ENCODE results near the gene MGP. TPM values are rescaled to one million over a fixed set of nuclear protein-coding genes. Genes with fewer than 3 reads are reported as not detected.
A peak's percentile ranks its signal among the peaks of the same experiment; 100 is the strongest.

MGP gene
- total and polyA plus RNA-seq, 12 donors = 50.6 to 2,003 (median 1,117) TPM

DNA sequence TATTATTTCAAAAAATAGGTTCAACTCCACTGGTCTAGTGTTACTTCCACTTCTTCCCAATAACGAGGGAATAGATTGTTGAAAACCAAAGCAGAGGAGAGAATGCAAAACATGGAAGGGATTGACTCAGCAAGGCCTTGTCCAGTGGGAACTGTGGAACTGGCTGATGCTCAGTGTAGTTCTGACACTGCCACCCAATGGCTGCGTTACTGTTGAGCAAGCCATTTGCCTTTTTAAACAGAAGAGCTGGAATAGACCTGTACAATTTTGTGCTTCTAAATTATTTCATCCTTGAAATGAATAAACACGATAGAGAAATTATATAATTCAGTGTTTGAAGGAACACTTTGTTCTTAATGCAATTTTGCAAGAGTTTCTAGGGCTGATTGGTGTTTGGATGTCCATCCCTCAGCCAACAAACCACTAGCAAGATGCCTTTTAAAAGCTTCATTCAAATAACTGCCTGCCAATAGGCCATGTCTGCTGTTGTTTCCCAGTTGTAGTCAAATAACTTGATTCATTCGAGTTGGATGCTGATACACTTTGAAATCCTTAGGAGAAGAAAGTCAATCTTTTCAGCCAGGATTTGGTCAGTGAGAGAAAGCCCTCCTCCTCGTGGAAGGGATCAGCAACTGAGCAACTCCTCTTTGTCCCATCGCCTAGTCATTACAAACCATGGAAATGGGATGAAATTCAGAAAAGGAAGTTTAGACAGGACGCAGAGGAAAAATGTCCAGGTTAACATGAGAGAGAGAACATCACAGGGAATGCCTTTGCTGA, 7.3 kb upstream of the MGP start:
- DNase-seq = peak; percentile 48 to 87 (median 68)
- peaks cover 11 to 37% of the 10 kb centered on the region in 2 donors for H3K4me1 ChIP-seq (replicated peaks in 1 of 2)
- H3K27me3 ChIP-seq = no peaks in the 10 kb centered on the region
- intact Hi-C loops (cut with DNase I) = no loop called here
- H3K9me3 ChIP-seq (replicated peaks in 1 of 3) = no peaks in the 10 kb centered on the region
- H3K36me3 ChIP-seq (replicated peaks in 1 of 2) = no peaks in the 10 kb centered on the region
- TF ChIP-seq, protein P1, sequence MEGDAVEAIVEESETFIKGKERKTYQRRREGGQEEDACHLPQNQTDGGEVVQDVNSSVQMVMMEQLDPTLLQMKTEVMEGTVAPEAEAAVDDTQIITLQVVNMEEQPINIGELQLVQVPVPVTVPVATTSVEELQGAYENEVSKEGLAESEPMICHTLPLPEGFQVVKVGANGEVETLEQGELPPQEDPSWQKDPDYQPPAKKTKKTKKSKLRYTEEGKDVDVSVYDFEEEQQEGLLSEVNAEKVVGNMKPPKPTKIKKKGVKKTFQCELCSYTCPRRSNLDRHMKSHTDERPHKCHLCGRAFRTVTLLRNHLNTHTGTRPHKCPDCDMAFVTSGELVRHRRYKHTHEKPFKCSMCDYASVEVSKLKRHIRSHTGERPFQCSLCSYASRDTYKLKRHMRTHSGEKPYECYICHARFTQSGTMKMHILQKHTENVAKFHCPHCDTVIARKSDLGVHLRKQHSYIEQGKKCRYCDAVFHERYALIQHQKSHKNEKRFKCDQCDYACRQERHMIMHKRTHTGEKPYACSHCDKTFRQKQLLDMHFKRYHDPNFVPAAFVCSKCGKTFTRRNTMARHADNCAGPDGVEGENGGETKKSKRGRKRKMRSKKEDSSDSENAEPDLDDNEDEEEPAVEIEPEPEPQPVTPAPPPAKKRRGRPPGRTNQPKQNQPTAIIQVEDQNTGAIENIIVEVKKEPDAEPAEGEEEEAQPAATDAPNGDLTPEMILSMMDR (IDR thresholded peaks at IDR 0.05) = peak in 5 of 6 experiments; percentile 12 to 31 (median 29)
- no peak for TF ChIP-seq POLR2A (IDR thresholded peaks at IDR 0.05)
- peak overlapping the region; percentile 25 to 76 (median 35) for H3K27ac ChIP-seq
- whole genome bisulfite sequencing, 4 donors = 48 to 53% (median 49%) methylated on average over 7 of the region's 7 CpGs
- H3K4me3 ChIP-seq = no peak overlapping the region

DNA sequence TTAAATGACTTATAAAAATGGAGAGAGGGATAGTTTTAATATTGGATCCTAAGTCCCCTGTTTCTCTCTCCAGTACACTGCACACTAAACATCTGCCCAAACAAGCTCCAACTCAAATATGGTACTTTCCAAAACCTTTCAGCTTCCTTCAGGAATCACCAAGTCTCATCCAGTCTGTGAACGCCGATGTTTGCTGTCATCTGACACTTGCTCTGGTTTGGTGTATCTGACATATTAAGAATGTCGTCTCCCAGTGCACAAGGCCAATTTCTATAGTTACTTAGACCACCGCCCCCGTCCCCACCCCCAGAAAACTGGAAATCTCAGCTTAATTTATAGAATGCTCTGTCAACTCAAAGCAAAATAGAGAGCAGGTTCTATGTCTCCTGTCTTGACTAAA, 5.0 kb upstream of the MGP start:
- WGBS, 4 donors = 91 to 97% (median 93%) methylated on average over 5 of the region's 5 CpGs
- no peaks in the 10 kb centered on the region for H3K36me3 ChIP-seq (replicated peaks in 1 of 2)
- no peaks in the 10 kb centered on the region for H3K27me3 ChIP-seq
- DNase-seq = no peak
- no peak overlapping the region for H3K4me3 ChIP-seq
- peaks cover 10 to 28% of the 10 kb centered on the region in 2 donors for H3K4me1 ChIP-seq (replicated peaks in 1 of 2)
- no peak overlapping the region for H3K27ac ChIP-seq
- TF ChIP-seq POLR2A (IDR thresholded peaks at IDR 0.05) = no peak
- TF ChIP-seq, protein P1 (IDR thresholded peaks at IDR 0.05) = no peak
- intact Hi-C loops (cut with DNase I) = no loop called here
- H3K9me3 ChIP-seq (replicated peaks in 1 of 3) = no peaks in the 10 kb centered on the region

DNA sequence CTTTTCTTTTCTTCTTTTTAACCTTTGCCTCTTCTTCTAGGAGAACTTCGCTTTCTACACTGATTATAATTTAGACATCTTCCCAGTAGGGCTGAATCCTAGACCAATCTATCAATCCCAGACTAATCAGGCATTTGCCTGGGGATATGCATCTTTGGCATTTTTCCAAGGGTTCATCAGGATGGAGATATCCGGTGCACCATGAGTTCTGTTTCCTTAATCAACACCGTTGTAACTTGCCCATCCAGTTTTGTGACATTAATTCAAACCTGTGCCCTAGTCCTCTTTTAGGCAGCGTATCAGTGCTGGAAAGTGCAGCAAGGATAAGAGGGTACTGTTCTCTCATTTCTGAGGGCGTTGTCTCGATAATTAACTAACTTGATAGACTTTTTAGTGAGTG, 617 bp upstream of the MGP start:
- TF ChIP-seq, protein P1 (IDR thresholded peaks at IDR 0.05) = no peak
- TF ChIP-seq POLR2A (IDR thresholded peaks at IDR 0.05) = no peak
- intact Hi-C loops (cut with DNase I) = no loop called here
- 62 to 74% (median 65%) methylated on average over 6 of the region's 6 CpGs for WGBS, 4 donors
- H3K27ac ChIP-seq = peak overlapping the region in 4 of 5 donors; percentile 60 to 81 (median 76)
- H3K4me1 ChIP-seq (replicated peaks in 1 of 2) = peaks cover 13 to 21% of the 10 kb centered on the region in 2 donors
- no peaks in the 10 kb centered on the region for H3K27me3 ChIP-seq
- peaks cover 0 to 12% of the 10 kb centered on the region in 2 donors for H3K36me3 ChIP-seq (replicated peaks in 1 of 2)
- DNase-seq = no peak
- peak overlapping the region in 1 of 4 donors; percentile 61 for H3K4me3 ChIP-seq
- H3K9me3 ChIP-seq (replicated peaks in 1 of 3) = no peaks in the 10 kb centered on the region

DNA sequence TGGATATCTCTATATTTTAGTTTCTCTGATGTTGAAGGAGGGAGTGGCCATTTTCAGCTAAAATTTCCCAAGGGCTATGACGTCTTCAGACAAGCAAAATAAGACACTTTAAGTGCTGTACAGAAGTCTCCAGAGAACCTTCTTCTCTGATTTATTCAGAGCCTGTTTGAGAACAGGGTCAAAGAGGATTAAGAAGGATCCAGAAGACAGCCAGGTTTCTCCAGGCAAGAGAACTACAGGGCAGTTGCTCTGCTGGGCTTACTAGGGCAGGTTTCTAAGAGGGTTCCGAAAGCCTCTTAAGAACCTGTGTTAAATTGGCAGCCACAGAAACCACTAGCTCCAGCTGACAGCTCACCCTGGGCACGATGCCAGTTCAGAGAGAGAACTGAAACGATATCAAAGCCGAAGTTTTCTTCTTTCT, 1.2 kb downstream of the MGP start:
- intact Hi-C loops (cut with DNase I) = no loop called here
- H3K36me3 ChIP-seq (replicated peaks in 1 of 2) = peaks cover 0 to 12% of the 10 kb centered on the region in 2 donors
- H3K27ac ChIP-seq = peak overlapping the region; percentile 19 to 81 (median 76)
- peaks cover 13 to 21% of the 10 kb centered on the region in 2 donors for H3K4me1 ChIP-seq (replicated peaks in 1 of 2)
- H3K27me3 ChIP-seq = no peaks in the 10 kb centered on the region
- H3K9me3 ChIP-seq (replicated peaks in 1 of 3) = no peaks in the 10 kb centered on the region
- TF ChIP-seq, protein P1 (IDR thresholded peaks at IDR 0.05) = no peak
- peak in 1 of 2 donors; percentile 37 for TF ChIP-seq POLR2A (IDR thresholded peaks at IDR 0.05)
- peak overlapping the region in 2 of 4 donors; percentile 10 to 61 for H3K4me3 ChIP-seq
- peak; percentile 84 to 96 (median 92) for DNase-seq
- 1 to 3% (median 1%) methylated on average over 5 of the region's 5 CpGs for WGBS, 4 donors

All from adrenal gland (tissue), 12 donors.